Omental fat pad (tissue), 4 donors: ENCODE results near the gene HOXA4. TPM values are rescaled to one million over a fixed set of nuclear protein-coding genes. Genes with fewer than 3 reads are reported as not detected.

ENCODE experiments used
- ATAC-seq: fragments of 150-250 bp; one replicate; pipeline ENCODE4 v1.9.1; 2016; ENCODE audit warnings: mild to moderate bottlenecking, moderate library complexity; ENCODE audit not compliant: low FRiP score
- DNase-seq: peaks from one replicate; pipeline ENCODE4 v3.0.0-alpha.2; 2019; ENCODE audit warnings: low spot score
- CTCF ChIP-seq, 3 donors: fragments of 450-650 bp; IDR thresholded peaks; one replicate each; pipeline ENCODE4 v1.5.1; 2016 to 2017; ENCODE audit warnings: antibody characterized with exemption in 3 of 3, mild to moderate bottlenecking in 3 of 3, moderate library complexity in 2 of 3
- total RNA-seq, 4 donors: library from RNA; depleted of rRNA; stranded (reverse); fragments of >200 nt; gene quantifications; one replicate each; pipeline ENCODE4 v1.1.0, GENCODE V29; 2016

The HOXA4 gene
- total RNA-seq, 4 donors from 2014 or later = 1.6 to 5.7 (median 3.1) TPM

GRCh38 chr7:27122077-27122910 lies 8.3 kb downstream of the HOXA4 start:
- ATAC-seq (no peak), DNase-seq (no peak)
- TF ChIP-seq CTCF (IDR thresholded peaks at IDR 0.05) = no peak

- no peak for ATAC-seq
- DNase-seq = no peak
- no peak for TF ChIP-seq CTCF (IDR thresholded peaks at IDR 0.05)
Observed at GRCh38 chr7:27121684-27122076, 8.9 kb downstream of the HOXA4 start.

GRCh38 chr7:27119412-27119911 lies 11.1 kb downstream of the HOXA4 start:
- no peak for TF ChIP-seq CTCF (IDR thresholded peaks at IDR 0.05)
- ATAC-seq (no peak), DNase-seq (no peak)

GRCh38 chr7:27118580-27118979 lies 12.0 kb downstream of the HOXA4 start:
- ATAC-seq (no peak), DNase-seq (no peak)
- TF ChIP-seq CTCF (IDR thresholded peaks at IDR 0.05) = no peak

- TF ChIP-seq CTCF (IDR thresholded peaks at IDR 0.05) = no peak
- peak; percentile 43 for ATAC-seq
- DNase-seq = no peak
Observed at GRCh38 chr7:27117887-27118491, 12.6 kb downstream of the HOXA4 start.

GRCh38 chr7:27116962-27117886 lies 13.3 kb downstream of the HOXA4 start:
- no peak for TF ChIP-seq CTCF (IDR thresholded peaks at IDR 0.05)
- DNase-seq (no peak), ATAC-seq (no peak)
